K562 (cell line): ENCODE measurements around the gene USP49. TPM values are rescaled to one million over a fixed set of nuclear protein-coding genes. Genes with fewer than 3 reads are reported as not detected.

Experiments
- ATAC-seq: fragments of 200-7000 bp; cut with Tn5 transposase; 3 replicates; pipeline ENCODE4 v1.9.1; 2020; ENCODE audit warnings: moderate library complexity
- BruUV-seq: library from RNA; stranded (reverse); fragments of 400-500 nt; replicated peaks from 2 replicates; lab custom pipeline; 2021; lab: Mats Ljungman, UMichigan
- CTCF ChIA-PET: fragments of 300-600 bp; formaldehyde crosslinking; extraction: SDS; loops from one replicate; lab custom pipeline; 2021; ENCODE audit warnings: low intra/inter-chr PET ratio; lab: Yijun Ruan, JAX
- POLR2A ChIA-PET: fragments of 300-600, 350-650 bp; sonication (Branson Sonifier 250); formaldehyde crosslinking; extraction: SDS; loops from one replicate; lab custom pipeline; 2021; ENCODE audit warnings: antibody characterized with exemption, inconsistent platforms; lab: Yijun Ruan, JAX
- DNase-seq, 4 experiments: peaks; one replicate each; pipeline versions ENCODE4 v3.0.0 to v3.0.0-alpha.2; 2011 to 2018; ENCODE audit warnings: low spot score in 3 of 4, mixed read lengths in 3 of 4; ENCODE audit errors: extremely low read depth in 1 of 4
- FAIRE-seq: peaks from 2 replicates; lab custom pipeline; 2011; peaks lifted over from hg19 to GRCh38; lab: Jason Lieb, UNC
- H2AFZ ChIP-seq: 2 replicates; pipeline ENCODE4 v1.6.0; 2011; ENCODE audit warnings: low read depth, low read length, control low read depth, inconsistent platforms
- H3K27ac ChIP-seq: fragments of 200-600 bp; 3 replicates; pipeline ENCODE4 v1.8.0; 2011; ENCODE audit warnings: low read depth, mild to moderate bottlenecking, control low read depth, inconsistent platforms, low read length, moderate library complexity, mixed read lengths; ENCODE audit errors: extremely low read depth
- H3K27me3 ChIP-seq, 2 experiments: fragments of 300-600 bp in 1 of 2; 2 replicates in 1 of 2; 3 replicates in 1 of 2; pipeline versions ENCODE4 v1.6.0 to v1.8.0; 2011; ENCODE audit warnings: inconsistent platforms in 2 of 2, low read length in 2 of 2, mild to moderate bottlenecking in 1 of 2, mixed read lengths in 1 of 2, moderate library complexity in 1 of 2; ENCODE audit not compliant: control insufficient read depth in 2 of 2, insufficient read depth in 2 of 2
- H3K36me3 ChIP-seq: fragments of 300-600 bp; 3 replicates; pipeline ENCODE4 v1.8.0; 2011; ENCODE audit warnings: mild to moderate bottlenecking, low read length, inconsistent platforms; ENCODE audit not compliant: control insufficient read depth, insufficient read depth
- H3K4me1 ChIP-seq, 2 experiments: fragments of 200-600 bp in 1 of 2; replicated peaks in 1 of 2; 2 replicates in 1 of 2; 3 replicates in 1 of 2; pipeline versions ENCODE4 v1.5.1 to v1.8.0; 2011; ENCODE audit warnings: inconsistent platforms in 2 of 2, low read length in 2 of 2, mild to moderate bottlenecking in 1 of 2, mixed read lengths in 1 of 2, moderate library complexity in 1 of 2; ENCODE audit not compliant: control insufficient read depth in 2 of 2, insufficient read depth in 2 of 2
- H3K4me2 ChIP-seq: 2 replicates; pipeline ENCODE4 v1.6.1; 2011; ENCODE audit warnings: low read length, control low read depth, inconsistent platforms, mixed read lengths; ENCODE audit not compliant: insufficient read depth
- H3K4me3 ChIP-seq: fragments of 200-600 bp; sonication (generic), shearing (Covaris generic); 2 replicates; pipeline ENCODE4 v1.5.1; 2016; ENCODE audit warnings: control low read depth, inconsistent platforms
- H3K79me2 ChIP-seq: fragments of 200-600 bp; 3 replicates; pipeline ENCODE4 v1.8.0; 2011; ENCODE audit warnings: low read length, inconsistent platforms; ENCODE audit not compliant: control insufficient read depth, insufficient read depth
- H3K9ac ChIP-seq, 2 experiments: 2 replicates each; pipeline versions ENCODE4 v1.6.0 to v1.6.1; 2011; ENCODE audit warnings: low read depth in 2 of 2, low read length in 2 of 2, control low read depth in 1 of 2, inconsistent platforms in 1 of 2, mild to moderate bottlenecking in 1 of 2, mixed read lengths in 1 of 2; ENCODE audit not compliant: insufficient read depth in 1 of 2
- H3K9me1 ChIP-seq: one replicate; pipeline ENCODE4 v1.6.0; 2011; ENCODE audit warnings: inconsistent platforms, mild to moderate bottlenecking, low read length, moderate library complexity; ENCODE audit not compliant: control insufficient read depth, insufficient read depth
- H3K9me3 ChIP-seq: replicated peaks from 2 replicates; pipeline ENCODE4 v1.5.1; 2011; ENCODE audit warnings: low read depth, low read length, inconsistent platforms; ENCODE audit not compliant: control insufficient read depth, insufficient read depth
- H4K20me1 ChIP-seq: replicated peaks from 2 replicates; pipeline ENCODE4 v1.6.1; 2011; ENCODE audit warnings: low read length, inconsistent platforms, mixed read lengths; ENCODE audit not compliant: control insufficient read depth, insufficient read depth
- CEBPB ChIP-seq: fragments of 450-650 bp; IDR thresholded peaks from 2 replicates; pipeline ENCODE4 v1.6.1; 2016; ENCODE audit warnings: missing genetic modification characterization, missing compliant biosample characterization
- E2F1 ChIP-seq: sonication (generic); formaldehyde crosslinking; IDR thresholded peaks from 2 replicates; pipeline ENCODE4 v1.8.1; 2023; ENCODE audit warnings: mild to moderate bottlenecking, missing genetic modification reagents, moderate library complexity
- FOXO4 ChIP-seq: fragments of 450-650 bp; formaldehyde crosslinking; IDR thresholded peaks from 2 replicates; pipeline ENCODE4 v1.4.0; 2020; ENCODE audit warnings: mild to moderate bottlenecking, moderate library complexity
- LARP7 ChIP-seq: fragments of 450-650 bp; IDR thresholded peaks from 2 replicates; pipeline ENCODE4 v1.6.1; 2016
- WGBS: fragments of 100-300 bp; shearing (Covaris generic); methylation state at CpG from one replicate; pipeline ENCODE4 v1.1.6; 2016; ENCODE audit warnings: low coverage, mixed read lengths; ENCODE audit not compliant: insufficient coverage; ENCODE audit errors: missing lambda C conversion rate; 5-methylcytosine and 5-hydroxymethylcytosine counted together
- in situ Hi-C: fragments of 300-500 bp; cut with MboI; formaldehyde crosslinking; loops from 4 replicates; pipeline ENCODE4 v1.15.0; 2018; ENCODE audit warnings: inconsistent platforms, mixed read lengths
- intact Hi-C: fragments of 100-400 bp; cut with micrococcal nuclease; formaldehyde crosslinking; loops from 2 replicates; pipeline ENCODE4 v1.14.2; 2022
- polyA plus RNA-seq, 8 experiments: library from polyadenylated mRNA; depleted of rRNA in 4 of 8; stranded (reverse) in 5 of 8; unstranded in 3 of 8; fragments of >200 nt; fragmentation: Nextera tagmentation in 2 of 8; fragmentation: Illumina TruSeq in 1 of 8; extraction: Ambion mirVana in 2 of 8; extraction: Trizol in 1 of 8; gene quantifications; 2 replicates each; pipeline versions ENCODE4 v1.2.1 to v1.2.3, GENCODE V29; 2011 to 2014; ENCODE audit warnings: inconsistent platforms in 1 of 8, missing spikeins in 1 of 8
- total RNA-seq, 7 experiments: library from RNA; depleted of rRNA in 6 of 7; stranded (reverse); fragments of >200 nt in 6 of 7; fragmentation: Illumina TruSeq in 2 of 7; extraction: Trizol in 2 of 7; gene quantifications; 2 replicates each; pipeline versions ENCODE4 v1.2.1 to v1.2.3, GENCODE V29; 2011 to 2021; ENCODE audit warnings: low replicate concordance in 1 of 7

The USP49 gene
- total and polyA plus RNA-seq, 9 of the 15 experiments (the other 6 are each of a cell fraction or from before 2014, with no cell fraction given): 1.0 to 9.9 (median 6.5) TPM

GRCh38 chr6:41884957-41885356 is 10.2 kb downstream of the USP49 start:
- H3K79me2 ChIP-seq: no peaks in the 10 kb centered on the region; the same call in 2 of the 3 replicates
- in situ Hi-C loops: no loop called here
- H3K9me3 ChIP-seq: no peaks in the 10 kb centered on the region

More at GRCh38 chr6:41884957-41885356, 10.2 kb downstream of the USP49 start:
- no peak for DNase-seq
- BruUV-seq: no TSS peak
- intact Hi-C loops: no loop called here
- ATAC-seq: no peak
- H3K4me1 ChIP-seq: no peaks in the 10 kb centered on the region
- no peaks in the 10 kb centered on the region for H3K36me3 ChIP-seq
- no peak for TF ChIP-seq FOXO4 (CRISPR knock-in tag)
- no peak for TF ChIP-seq LARP7
- no peak for TF ChIP-seq E2F1 (CRISPR knock-in tag)
- TF ChIP-seq CEBPB (tag): no peak
- no peaks in the 10 kb centered on the region for H3K27me3 ChIP-seq
- H4K20me1 ChIP-seq: no peaks in the 10 kb centered on the region
- ChIA-PET POLR2A (interaction anchor here (1.7 kb wide), 1 partner anchor 8 kb away, joined by 7 read pairs; no protein-coding TSS in a partner anchor), CTCF (no interaction called here)
- no peak overlapping the region for H3K4me2 ChIP-seq
- H3K9me1 ChIP-seq: no peaks in the 10 kb centered on the region
- H3K9ac ChIP-seq: no peak overlapping the region
- H3K4me3 ChIP-seq: no peak overlapping the region
- 50% methylated on average over 5 of the region's 5 CpGs for WGBS
- no peak overlapping the region for H3K27ac ChIP-seq
- no peak overlapping the region for H2AFZ ChIP-seq
- no peak for FAIRE-seq
